HG03139 (cell line): ENCODE results near the gene MAP3K6.
A peak's percentile ranks its signal among the peaks of the same experiment; 100 is the strongest.
"Not testable (repeated sequence)": the region's sequence is repeated elsewhere in the genome, so short reads cannot be mapped to it uniquely, and the experiment has no call there.

Source experiments
- ATAC-seq: cut with Tn5 transposase; IDR thresholded peaks from one replicate; pipeline ENCODE4 v1.9.1; 2021; ENCODE audit not compliant: unreplicated experiment

MAP3K6 gene

GRCh38 chr1:27395441-27396195, 28.9 kb upstream of the MAP3K6 start:
- no peak for ATAC-seq

GRCh38 chr1:27394925-27395324, 28.2 kb upstream of the MAP3K6 start:
- no peak for ATAC-seq

GRCh38 chr1:27394282-27394658, 27.5 kb upstream of the MAP3K6 start:
- no peak for ATAC-seq

- no peak for ATAC-seq
Observed at GRCh38 chr1:27393641-27394281, 27.0 kb upstream of the MAP3K6 start.

- no peak for ATAC-seq
Observed at GRCh38 chr1:27392778-27393635, 26.2 kb upstream of the MAP3K6 start.

GRCh38 chr1:27392096-27392777, 25.5 kb upstream of the MAP3K6 start, which contains the start of gene GPR3:
TSS of gene GPR3 (plus strand) at chr1:27392622. CDS start at chr1:27393799, 1,177 bp downstream.
- peak; percentile 54 for ATAC-seq

- no peak for ATAC-seq
Observed at GRCh38 chr1:27391511-27392095, 24.8 kb upstream of the MAP3K6 start.

- no peak for ATAC-seq
Observed at GRCh38 chr1:27388337-27389005, 21.7 kb upstream of the MAP3K6 start.

GRCh38 chr1:27384797-27385196, 18.0 kb upstream of the MAP3K6 start:
- not testable (repeated sequence) for ATAC-seq

GRCh38 chr1:27383661-27384060, 16.9 kb upstream of the MAP3K6 start:
- no peak for ATAC-seq

GRCh38 chr1:27383039-27383605, 16.4 kb upstream of the MAP3K6 start, which contains the start of gene CD164L2:
TSS of gene CD164L2 (minus strand) at chr1:27383333. CDS start at chr1:27383239, 94 bp downstream.
- no peak for ATAC-seq

GRCh38 chr1:27381969-27382762, 15.4 kb upstream of the MAP3K6 start:
- no peak for ATAC-seq

- ATAC-seq, result no peak
Observed at GRCh38 chr1:27380766-27381733, 14.3 kb upstream of the MAP3K6 start.

GRCh38 chr1:27380224-27380623, 13.5 kb upstream of the MAP3K6 start:
- ATAC-seq, result no peak

- ATAC-seq, result no peak
Observed at GRCh38 chr1:27379564-27380122, 12.9 kb upstream of the MAP3K6 start.

- ATAC-seq, result no peak
Observed at GRCh38 chr1:27377760-27378495, 11.2 kb upstream of the MAP3K6 start.
